Neural cell (in vitro differentiated cells): ENCODE data around the gene FBXO36.

Source experiments
- EP300 ChIP-seq: fragments of 450-650 bp; conservative IDR thresholded peaks from 2 replicates; pipeline ENCODE4 v1.6.1; 2014; ENCODE audit warnings: antibody characterized with exemption, mild to moderate bottlenecking, moderate library complexity; ENCODE audit not compliant: poor library complexity, severe bottlenecking
- EZH2 ChIP-seq: fragments of 200-600, 300-800 bp; shearing (Covaris generic), sonication (generic); IDR thresholded peaks from 2 replicates; pipeline ENCODE4 v1.6.1; 2014; ENCODE audit warnings: antibody characterized with exemption, low read length, borderline replicate concordance, mild to moderate bottlenecking; ENCODE audit not compliant: insufficient read depth, poor library complexity, severe bottlenecking
- MXI1 ChIP-seq: fragments of 450-650 bp; conservative IDR thresholded peaks from 2 replicates; pipeline ENCODE4 v1.6.1; 2014; ENCODE audit warnings: antibody characterized with exemption, mild to moderate bottlenecking; ENCODE audit not compliant: poor library complexity, severe bottlenecking
- POLR2AphosphoS5 ChIP-seq: IDR thresholded peaks from 2 replicates; pipeline ENCODE4 v1.6.1; 2012
- RAD21 ChIP-seq: fragments of 450-650 bp; conservative IDR thresholded peaks from 2 replicates; pipeline ENCODE4 v1.6.1; 2014; ENCODE audit warnings: antibody characterized with exemption, mild to moderate bottlenecking, moderate library complexity
- SMC3 ChIP-seq: fragments of 450-650 bp; conservative IDR thresholded peaks from 2 replicates; pipeline ENCODE4 v1.6.1; 2014; ENCODE audit warnings: antibody characterized with exemption, mild to moderate bottlenecking, moderate library complexity; ENCODE audit not compliant: poor library complexity
- TAF1 ChIP-seq: IDR thresholded peaks from 2 replicates; pipeline ENCODE4 v1.6.1; 2012; ENCODE audit warnings: low read depth
- TF ChIP-seq, protein P1 (sequence below): fragments of 450-650 bp; IDR thresholded peaks from 2 replicates; pipeline ENCODE4 v1.5.1; 2014; ENCODE audit warnings: antibody characterized with exemption, mild to moderate bottlenecking, moderate library complexity; ENCODE audit not compliant: poor library complexity, severe bottlenecking
- TF ChIP-seq, protein P2 (sequence below): IDR thresholded peaks from 2 replicates; pipeline ENCODE4 v1.6.1; 2012; ENCODE audit warnings: borderline replicate concordance

DNA sequence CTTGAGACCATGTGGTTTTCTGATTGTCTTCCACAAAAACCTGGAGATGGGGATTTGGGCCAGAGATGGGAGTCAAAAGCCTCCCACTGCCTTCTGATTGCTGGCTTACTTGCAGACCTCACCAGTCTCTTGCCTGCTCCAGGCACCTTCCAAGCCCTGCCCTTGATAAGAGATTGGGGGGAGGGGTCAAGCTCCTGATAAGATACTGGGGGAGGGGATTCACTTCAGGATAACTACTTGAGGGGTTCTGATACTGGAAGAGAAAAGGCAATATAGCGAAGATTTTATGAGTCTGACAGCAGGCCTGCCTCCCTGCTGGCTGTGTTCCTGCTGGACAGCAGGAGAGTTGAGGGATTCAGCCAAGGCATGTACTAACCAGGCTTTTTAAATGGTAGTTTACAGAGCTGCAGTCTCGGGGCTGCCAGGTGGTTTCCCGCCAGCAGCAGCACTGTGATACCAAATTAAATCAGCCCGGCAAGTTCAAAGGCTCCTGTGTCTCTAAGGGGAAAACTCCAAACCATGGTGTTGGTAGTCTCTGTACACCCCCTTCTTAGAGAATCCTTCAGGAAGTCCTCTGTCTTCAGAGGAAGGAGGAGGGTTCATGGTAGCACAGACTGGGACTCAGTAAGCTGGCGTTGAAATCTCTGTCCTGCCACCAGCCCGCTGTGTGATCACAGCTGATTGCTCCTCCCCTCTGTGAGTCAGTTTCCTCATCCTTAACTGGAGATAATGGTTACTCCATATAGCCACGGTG lies 58.3 kb downstream of the FBXO36 start:
- no peak for TF ChIP-seq EP300
- no peak for TF ChIP-seq EZH2
- TF ChIP-seq, protein P1, sequence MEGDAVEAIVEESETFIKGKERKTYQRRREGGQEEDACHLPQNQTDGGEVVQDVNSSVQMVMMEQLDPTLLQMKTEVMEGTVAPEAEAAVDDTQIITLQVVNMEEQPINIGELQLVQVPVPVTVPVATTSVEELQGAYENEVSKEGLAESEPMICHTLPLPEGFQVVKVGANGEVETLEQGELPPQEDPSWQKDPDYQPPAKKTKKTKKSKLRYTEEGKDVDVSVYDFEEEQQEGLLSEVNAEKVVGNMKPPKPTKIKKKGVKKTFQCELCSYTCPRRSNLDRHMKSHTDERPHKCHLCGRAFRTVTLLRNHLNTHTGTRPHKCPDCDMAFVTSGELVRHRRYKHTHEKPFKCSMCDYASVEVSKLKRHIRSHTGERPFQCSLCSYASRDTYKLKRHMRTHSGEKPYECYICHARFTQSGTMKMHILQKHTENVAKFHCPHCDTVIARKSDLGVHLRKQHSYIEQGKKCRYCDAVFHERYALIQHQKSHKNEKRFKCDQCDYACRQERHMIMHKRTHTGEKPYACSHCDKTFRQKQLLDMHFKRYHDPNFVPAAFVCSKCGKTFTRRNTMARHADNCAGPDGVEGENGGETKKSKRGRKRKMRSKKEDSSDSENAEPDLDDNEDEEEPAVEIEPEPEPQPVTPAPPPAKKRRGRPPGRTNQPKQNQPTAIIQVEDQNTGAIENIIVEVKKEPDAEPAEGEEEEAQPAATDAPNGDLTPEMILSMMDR, result no peak
- TF ChIP-seq, protein P2, sequence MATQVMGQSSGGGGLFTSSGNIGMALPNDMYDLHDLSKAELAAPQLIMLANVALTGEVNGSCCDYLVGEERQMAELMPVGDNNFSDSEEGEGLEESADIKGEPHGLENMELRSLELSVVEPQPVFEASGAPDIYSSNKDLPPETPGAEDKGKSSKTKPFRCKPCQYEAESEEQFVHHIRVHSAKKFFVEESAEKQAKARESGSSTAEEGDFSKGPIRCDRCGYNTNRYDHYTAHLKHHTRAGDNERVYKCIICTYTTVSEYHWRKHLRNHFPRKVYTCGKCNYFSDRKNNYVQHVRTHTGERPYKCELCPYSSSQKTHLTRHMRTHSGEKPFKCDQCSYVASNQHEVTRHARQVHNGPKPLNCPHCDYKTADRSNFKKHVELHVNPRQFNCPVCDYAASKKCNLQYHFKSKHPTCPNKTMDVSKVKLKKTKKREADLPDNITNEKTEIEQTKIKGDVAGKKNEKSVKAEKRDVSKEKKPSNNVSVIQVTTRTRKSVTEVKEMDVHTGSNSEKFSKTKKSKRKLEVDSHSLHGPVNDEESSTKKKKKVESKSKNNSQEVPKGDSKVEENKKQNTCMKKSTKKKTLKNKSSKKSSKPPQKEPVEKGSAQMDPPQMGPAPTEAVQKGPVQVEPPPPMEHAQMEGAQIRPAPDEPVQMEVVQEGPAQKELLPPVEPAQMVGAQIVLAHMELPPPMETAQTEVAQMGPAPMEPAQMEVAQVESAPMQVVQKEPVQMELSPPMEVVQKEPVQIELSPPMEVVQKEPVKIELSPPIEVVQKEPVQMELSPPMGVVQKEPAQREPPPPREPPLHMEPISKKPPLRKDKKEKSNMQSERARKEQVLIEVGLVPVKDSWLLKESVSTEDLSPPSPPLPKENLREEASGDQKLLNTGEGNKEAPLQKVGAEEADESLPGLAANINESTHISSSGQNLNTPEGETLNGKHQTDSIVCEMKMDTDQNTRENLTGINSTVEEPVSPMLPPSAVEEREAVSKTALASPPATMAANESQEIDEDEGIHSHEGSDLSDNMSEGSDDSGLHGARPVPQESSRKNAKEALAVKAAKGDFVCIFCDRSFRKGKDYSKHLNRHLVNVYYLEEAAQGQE, result no peak
- TF ChIP-seq POLR2AphosphoS5, result no peak
- TF ChIP-seq SMC3, result no peak
- TF ChIP-seq RAD21, result no peak
- no peak for TF ChIP-seq TAF1
- TF ChIP-seq MXI1, result no peak
